Sigmoid colon (tissue), 4 donors: Measurements from ENCODE around the gene GSTA1.

Source experiments
- CTCF ChIP-seq, 4 experiments: fragments of 450-650 bp in 3 of 4; fragments of 200-600 bp in 1 of 4; IDR thresholded peaks; one replicate each; pipeline ENCODE4 v1.5.1; 2016 to 2019; ENCODE audit warnings: antibody characterized with exemption in 4 of 4, mild to moderate bottlenecking in 3 of 4, moderate library complexity in 2 of 4
- EP300 ChIP-seq, 4 donors: sonication (generic); formaldehyde crosslinking; IDR thresholded peaks; one replicate each; pipeline ENCODE4 v1.6.1; 2017; ENCODE audit warnings: antibody characterized with exemption in 4 of 4
- POLR2AphosphoS5 ChIP-seq, 4 donors: sonication (generic); formaldehyde crosslinking; IDR thresholded peaks; one replicate each; pipeline ENCODE4 v1.6.1; 2017; ENCODE audit warnings: antibody characterized with exemption in 4 of 4

- no peak for TF ChIP-seq CTCF (IDR thresholded peaks at IDR 0.05)
- TF ChIP-seq EP300 (IDR thresholded peaks at IDR 0.05): no peak
- no peak for TF ChIP-seq POLR2AphosphoS5 (IDR thresholded peaks at IDR 0.05)
These were observed 15.1 kb downstream of the GSTA1 start for GRCh38 chr6:52788478-52788877.
